Frontal cortex (tissue), 4 donors: ENCODE results near the gene TBC1D23. TPM values are rescaled to one million over a fixed set of nuclear protein-coding genes. Genes with fewer than 3 reads are reported as not detected.
A peak's percentile ranks its signal among the peaks of the same experiment; 100 is the strongest.
"Not testable (repeated sequence)": the region's sequence is repeated elsewhere in the genome, so short reads cannot be mapped to it uniquely, and the experiment has no call there.

ENCODE experiments used
- DNase-seq, 2 donors: peaks; one replicate each; pipeline ENCODE4 v3.0.0; 2012; ENCODE audit warnings: low spot score in 2 of 2
- FAIRE-seq: peaks from 2 replicates; lab custom pipeline; 2012; peaks lifted over from hg19 to GRCh38; lab: Jason Lieb, UNC
- total RNA-seq: library from RNA; depleted of rRNA; stranded (reverse); fragments of >200 nt; gene quantifications from one replicate; pipeline ENCODE4 v1.2.3, GENCODE V29; 2014
- donor health status: control.
- donor health status: control.
- donor health status: control.

The TBC1D23 gene
- total RNA-seq = 65.2 TPM

DNA sequence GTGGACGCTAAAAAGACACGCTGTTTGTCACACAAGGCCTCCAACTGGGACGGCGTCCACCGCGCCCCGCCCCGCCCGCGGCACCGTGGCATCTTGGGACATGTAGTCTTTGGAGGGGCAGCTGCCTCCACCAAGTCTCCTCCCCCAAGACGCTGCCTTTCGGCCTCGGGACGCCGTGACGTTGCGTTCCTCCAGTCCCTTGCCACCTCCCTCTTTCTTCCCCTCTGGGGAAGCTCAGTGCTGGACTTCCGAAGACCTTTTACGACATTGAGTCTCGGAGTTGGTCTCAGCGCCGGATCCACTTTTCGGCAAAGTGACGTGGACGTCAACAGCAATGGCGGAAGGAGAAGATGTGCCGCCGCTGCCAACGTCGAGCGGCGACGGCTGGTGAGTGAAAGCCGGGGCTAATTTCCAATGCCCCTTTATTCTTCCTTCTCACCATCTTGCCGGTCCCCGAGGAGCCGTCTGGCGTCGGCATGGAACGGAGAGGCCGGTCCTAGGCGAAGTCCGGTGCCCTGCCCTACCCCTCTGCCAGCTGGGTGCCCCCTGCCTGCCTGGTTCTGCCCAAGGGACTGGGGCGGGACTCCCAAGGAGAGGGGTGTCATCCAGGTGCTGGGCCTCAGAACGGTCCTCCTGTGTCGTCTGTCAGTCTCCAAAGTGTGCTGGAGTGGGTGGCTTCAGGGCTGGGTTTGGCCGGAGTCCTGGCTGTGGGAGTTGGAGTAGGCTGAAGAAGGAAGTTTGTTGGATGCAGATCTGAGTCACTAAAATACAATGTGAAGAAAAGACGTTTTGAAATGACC lies at the start of gene TBC1D23:
TBC1D23 (plus strand) TSS at position 308 of the 800 bp plus-strand sequence; CDS start at position 335, 27 bp downstream.
- DNase-seq (peak; percentile 80 to 95), FAIRE-seq (peak; percentile 89)

DNA sequence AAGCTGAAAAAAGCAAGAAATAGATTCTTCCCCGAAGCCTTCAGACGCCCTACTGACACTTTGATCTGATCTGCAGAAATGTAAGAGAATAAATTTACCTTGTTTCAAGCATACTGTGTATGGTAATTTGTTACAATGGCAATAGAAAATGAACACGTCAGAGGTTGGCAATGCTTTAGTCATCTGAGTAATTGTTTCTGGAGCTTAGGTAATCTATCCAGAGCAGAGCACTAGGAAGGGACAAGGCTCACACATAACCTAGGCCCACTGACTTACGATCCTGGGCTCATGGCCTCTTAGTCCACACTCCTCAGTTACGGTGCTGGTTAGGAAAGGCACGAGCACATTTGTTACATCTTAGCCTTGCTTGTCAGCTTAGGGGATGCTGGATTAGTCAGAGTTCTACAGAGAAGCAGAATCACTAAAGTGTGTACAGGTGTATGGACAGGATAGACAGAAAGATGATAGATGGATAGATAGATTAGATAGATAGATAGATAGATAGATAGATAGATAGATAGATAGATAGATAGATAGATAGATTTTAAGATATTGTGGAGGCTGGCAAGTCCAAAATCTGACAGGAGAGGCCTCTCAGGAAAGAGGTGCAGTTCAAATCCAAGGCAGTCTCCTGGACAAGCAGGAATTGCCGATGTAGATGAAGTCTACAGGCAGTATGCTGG lies 46.8 kb upstream of the TBC1D23 start:
- FAIRE-seq = no peak
- DNase-seq = no peak

DNA sequence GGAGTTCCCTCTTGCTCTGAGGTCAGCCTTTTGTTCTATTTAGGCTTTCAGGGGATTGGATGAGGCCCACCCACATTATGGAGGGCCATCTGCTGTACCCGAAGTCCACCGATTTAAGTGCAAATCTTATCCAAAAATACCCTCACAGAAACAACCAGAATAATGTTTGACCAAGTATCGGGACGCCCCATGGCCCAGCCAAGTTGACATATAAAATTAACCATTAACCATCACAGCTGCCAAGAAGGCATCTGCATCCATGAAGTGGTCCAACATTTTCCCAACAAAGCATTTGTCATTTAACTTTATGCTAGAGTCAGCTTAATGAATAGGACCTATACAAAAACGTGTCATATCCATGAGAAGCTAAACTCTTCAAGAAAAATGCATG lies 46.2 kb upstream of the TBC1D23 start:
- FAIRE-seq (no peak), DNase-seq (no peak)

DNA sequence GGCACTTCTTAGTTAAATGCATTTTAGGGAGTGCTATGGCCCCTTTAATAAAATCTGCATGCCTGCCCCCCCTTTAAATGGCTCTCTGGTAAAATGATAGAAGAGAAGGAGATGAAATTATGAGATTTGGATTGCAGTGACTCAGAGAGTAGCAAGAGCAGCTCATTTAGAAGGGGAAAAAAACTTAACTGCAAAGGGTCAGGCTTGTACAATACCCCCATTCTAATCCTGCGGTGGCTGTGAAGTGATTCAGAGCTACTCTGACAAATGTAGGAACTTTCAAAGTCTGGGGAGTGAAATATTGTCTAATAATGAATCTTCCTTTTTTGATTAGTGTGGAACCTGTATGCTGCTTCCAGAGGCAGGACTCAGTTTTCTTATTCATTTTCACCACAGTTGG lies 44.1 kb upstream of the TBC1D23 start:
- FAIRE-seq (no peak), DNase-seq (no peak)

DNA sequence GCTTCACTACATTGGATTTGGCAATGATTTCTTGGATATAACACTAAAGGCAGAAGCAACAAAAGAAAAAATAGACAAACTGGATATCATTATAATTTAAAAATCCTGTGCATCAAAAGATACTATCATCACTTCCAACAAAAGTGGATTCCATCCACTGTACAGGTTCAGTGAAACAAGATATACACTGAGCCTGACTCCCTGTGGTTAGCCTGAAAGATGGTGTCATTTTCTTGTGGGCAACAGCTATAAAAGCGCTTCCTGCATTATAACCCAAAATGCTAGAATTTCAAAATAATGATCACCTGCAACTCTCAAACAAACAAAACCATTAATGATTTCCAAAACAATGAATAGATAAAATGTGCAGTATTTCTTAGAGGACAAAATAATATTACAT lies 39.6 kb upstream of the TBC1D23 start:
- FAIRE-seq (no peak), DNase-seq (no peak)

DNA sequence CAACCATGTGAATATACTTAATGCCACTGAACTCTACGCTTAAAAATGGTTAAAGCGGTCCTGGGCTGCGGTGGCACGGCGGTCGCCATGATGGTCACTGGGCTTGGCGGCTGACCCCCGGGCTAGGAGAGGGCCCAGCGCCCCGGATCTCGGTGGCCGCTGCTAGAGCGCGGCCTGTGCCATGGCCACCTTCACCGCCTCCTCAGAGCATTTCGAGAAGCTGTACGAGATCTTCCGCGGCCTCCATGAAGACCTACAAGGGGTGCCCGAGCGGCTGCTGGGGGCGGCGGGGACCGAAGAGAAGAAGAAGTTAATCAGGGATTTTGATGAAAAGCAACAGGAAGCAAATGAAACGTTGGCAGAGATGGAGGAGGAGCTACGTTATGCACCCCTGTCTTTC lies 35.6 kb upstream of the TBC1D23 start:
- DNase-seq = no peak
- FAIRE-seq = no peak

DNA sequence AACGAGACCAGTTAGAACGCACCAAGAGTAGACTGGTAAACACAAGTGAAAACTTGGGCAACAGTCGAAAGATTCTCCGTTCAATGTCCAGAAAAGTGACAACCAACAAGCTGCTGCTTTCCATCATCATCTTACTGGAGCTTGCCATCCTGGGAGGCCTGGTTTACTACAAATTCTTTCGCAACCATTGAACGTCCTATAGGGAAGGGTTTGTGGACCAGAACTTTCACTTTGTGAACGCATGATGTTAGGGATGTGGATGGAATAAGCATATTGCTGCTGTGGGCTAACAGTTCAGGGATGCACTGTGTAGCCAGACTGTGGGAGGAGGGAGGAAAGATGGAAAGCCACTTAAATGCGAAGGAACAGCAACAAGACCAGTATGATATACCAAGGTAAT lies 34.9 kb upstream of the TBC1D23 start:
- DNase-seq = no peak
- FAIRE-seq = no peak

DNA sequence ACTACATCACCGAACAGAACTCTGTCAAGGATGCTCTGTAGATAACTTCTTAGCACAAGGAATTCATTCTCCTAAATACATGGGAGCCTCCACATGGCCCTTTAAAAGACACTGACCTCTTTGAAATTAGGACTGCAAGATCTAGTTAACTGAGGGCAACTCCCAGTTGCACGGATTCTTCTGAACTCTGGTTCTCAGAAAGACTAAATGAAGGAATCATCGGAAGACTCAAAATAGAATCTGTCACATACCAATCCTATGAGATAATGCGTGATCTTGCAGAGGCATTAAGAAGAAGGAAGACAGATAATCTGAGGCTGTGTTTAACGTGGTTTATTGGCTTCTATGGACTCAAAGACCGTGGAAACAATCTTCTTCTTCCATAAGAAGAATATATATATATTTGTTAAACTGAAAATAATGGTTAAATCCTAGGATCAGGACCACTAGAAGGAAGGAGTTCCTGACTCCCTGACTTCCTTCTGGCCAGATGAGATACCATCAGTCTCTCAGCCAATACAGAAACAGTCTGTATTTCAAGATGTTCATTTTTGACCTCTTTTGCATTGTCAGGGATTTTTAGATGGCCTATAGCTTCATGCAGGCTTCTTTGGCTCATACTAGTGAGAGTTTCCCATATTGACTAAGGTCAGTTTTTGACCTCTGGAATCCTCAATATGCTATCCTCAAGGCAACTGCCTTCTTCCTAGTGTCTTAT lies 33.9 kb upstream of the TBC1D23 start:
- DNase-seq = no peak
- no peak for FAIRE-seq

DNA sequence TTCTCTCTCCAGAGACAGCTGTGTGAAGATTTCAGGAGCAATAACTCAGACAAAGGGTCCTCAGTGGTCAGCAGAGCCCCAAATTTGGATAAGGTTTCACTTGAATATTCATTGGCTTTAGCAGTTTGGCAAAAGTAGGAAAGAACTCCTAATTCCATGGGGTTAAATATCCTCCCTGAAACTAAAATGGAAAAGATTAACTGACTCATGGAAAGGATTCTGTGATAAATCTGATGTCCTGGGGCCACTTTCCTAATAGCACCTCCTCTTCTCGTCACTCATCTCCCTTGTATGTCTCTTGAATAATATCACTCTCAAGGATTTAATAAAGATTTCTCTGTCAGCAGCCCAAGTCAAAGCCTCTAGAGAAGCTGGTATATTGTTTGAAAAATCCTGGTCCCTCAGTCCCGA lies 33.3 kb upstream of the TBC1D23 start:
- no peak for FAIRE-seq
- DNase-seq = no peak

DNA sequence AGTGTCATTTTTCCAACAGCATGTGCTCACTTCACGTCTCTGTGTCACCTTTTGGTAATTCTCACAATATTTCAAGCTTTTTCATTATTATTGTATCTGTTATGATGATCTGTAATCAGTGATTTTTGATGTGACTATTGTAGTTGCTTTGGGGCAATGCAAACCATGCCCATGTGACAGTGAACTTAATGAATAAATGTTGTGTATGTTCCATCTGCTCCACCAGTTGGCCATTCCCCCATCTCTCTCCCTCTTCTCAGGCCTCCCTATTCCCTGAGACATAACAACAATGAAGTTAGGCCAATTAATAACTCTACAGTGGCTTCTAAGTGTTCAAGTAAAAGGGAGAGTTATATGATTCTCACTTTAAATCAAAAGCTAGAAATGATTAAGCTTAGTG lies 32.5 kb upstream of the TBC1D23 start:
- DNase-seq = no peak
- no peak for FAIRE-seq

DNA sequence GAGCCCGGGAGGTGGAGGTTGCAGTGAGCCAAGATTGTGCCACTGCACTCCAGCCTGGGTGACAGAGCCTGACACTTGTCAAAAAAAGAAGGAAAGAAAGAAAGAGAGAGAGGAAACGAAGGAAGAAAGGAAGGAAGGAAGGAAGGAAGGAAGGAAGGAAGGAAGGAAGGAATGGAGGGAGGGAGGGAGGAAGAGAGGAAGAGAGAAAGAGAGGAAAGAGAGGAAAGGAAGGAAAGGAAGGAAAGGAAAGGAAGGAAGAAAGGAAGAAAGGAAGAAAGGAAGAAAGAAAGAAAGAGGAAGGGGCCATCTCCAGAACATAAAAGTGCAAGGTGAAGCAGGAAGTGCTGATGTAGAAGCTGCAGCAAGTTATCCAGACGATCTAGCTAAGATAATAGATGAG lies 31.6 kb upstream of the TBC1D23 start:
- FAIRE-seq = not testable (repeated sequence)

DNA sequence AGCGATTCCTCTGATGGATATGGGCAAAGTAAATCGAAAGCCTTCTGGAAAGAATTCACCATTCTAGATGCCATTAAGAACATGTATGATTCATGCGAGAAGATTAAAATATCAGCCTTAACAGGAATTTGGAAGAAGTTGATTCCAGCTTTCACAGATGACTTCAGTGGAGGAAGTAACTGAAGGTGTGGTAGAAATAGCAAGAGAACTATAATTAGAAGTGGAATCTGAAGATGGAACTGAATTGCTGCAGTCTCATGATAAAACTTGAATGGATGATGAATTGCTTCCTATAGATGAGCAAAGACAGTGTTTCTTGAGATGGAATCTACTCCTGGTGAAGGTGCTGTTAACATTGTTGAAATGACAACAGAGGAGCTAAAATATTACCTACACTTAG lies 30.1 kb upstream of the TBC1D23 start:
- no peak for FAIRE-seq
- no peak for DNase-seq

More for the DNA sequence above, 31.6 kb upstream of the TBC1D23 start:
- not testable (repeated sequence) for DNase-seq

DNA sequence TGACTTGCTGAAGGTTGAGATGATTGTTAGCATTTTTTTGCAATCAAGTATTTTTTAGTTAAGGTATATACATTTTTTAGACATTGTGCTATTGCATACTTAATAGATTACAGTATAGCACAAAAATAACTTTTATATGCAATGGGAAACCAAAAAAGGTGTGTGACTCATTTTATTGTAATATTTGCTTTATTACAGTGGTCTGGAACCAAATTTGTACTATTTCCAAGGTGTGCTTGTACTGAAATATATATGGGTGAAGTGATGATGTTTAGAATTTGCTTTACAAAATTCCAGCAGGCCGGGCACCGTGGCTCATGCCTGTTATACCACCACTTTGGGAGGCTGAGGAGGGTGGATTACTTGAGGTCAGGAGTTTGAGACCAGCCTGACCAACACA lies 29.1 kb upstream of the TBC1D23 start:
- DNase-seq = no peak
- no peak for FAIRE-seq

DNA sequence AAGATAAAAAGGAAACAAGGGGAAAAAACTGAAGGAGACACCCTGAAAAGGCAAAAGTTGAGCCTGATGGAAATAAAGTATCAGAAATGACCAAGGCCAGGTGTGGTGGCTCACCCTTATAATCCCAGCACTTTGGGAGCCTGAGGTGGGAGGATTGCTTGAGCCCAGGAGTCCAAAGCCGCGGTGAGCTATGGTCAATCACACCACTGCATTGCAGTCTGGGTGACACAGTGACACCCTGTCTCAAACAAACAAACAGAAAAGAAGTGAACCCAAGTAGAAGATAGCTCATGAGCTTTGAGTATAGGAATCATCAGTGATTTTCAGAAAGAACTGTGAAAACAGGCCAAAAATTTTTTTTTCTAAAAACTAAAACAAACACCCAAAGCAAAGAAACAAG lies 26.4 kb upstream of the TBC1D23 start:
- DNase-seq (no peak), FAIRE-seq (no peak)

DNA sequence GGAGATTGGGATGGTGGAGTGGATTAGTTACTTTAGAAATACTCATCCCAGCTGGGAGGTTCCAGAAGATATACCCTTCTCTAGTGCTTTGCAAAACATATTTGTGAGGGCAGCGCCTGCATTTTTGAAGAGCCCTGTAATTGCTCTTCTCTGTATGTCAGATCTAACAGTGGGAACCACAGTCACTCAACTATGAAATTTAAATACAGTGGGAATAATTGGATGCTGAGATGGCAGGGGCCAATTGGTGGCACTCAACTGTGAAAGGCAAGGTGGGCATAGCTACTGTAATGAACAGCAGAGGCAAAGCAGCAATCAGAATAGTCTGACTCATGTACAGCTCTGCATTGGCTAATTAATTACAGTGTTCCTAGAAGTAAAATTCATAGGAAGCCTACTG lies 22.2 kb upstream of the TBC1D23 start:
- DNase-seq = no peak
- no peak for FAIRE-seq

DNA sequence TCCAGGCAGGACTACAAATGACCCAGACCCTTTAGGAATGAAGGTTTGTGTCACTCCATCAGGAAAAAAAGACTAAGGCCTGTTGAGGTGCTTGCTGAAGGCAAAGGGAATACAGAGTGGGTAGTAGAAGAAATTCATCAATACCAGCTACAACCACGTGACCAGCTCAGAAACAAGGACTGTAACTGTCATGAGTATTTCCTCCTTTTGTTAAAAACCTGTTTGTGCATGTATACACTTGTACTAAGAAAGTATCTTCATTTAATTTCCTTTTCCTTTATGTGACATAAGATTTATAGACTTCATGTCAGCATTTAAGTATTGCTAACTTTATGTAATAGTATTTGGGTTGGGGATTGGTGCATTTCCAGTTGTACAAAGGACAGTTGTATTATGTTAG lies 18.3 kb upstream of the TBC1D23 start:
- not testable (repeated sequence) for DNase-seq, FAIRE-seq

DNA sequence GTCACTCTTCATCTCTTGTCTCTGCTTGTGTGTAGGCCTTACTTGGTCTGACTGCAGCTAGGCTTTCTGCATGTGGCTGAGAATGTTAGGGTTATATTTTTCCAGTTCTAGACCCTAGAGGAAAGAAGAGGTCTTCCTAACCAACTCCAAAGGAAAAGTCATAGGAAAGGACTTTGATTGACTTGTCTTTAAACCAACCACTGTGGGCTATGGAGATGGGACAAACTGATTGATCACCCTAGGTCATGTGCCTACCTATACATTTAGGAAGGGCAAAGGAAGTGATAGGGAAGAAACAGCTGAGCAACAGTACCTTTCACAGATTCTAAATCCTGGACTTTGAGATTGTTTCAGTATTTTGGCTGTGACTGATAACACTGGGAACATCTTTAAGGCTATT lies 16.5 kb upstream of the TBC1D23 start:
- no peak for FAIRE-seq

DNA sequence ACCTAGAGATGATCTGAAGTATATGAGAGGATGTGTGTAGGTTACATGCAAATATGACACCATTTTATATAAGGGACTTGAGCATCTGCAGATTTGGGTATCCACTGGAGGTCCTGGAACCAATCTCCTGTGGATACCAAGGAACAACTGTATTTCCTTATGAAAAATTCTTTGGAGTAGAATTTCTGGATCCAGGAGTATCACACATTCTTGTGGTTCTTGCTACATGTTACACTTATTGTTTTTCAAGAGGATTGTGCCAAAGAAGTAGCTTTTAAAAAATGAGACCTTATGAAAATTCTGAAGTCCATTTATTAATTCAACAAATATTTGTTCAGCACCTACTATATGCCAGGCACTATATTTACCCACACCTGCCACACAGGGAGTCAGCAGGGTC lies 15.7 kb upstream of the TBC1D23 start:
- FAIRE-seq (no peak), DNase-seq (no peak)

More for the DNA sequence above, 16.5 kb upstream of the TBC1D23 start:
- no peak for DNase-seq

DNA sequence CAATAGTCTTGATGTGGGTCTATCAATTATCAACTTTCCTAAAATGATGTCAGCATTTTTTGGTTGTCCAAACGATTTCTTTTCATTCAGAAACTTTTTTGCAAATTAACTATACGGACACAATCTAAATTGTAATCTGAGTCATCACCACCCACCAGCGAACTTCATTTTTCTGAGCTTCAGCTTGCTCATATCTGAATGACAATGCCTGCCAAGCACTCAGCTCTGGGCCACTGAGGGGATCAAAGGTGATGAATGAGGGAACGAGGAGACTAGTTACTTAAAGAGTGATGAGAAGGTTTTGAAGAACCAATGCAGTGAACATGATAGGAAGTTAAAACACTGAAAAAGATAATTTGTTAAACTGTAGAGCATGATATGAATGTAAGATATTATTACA lies 14.9 kb upstream of the TBC1D23 start:
- FAIRE-seq (no peak), DNase-seq (no peak)

DNA sequence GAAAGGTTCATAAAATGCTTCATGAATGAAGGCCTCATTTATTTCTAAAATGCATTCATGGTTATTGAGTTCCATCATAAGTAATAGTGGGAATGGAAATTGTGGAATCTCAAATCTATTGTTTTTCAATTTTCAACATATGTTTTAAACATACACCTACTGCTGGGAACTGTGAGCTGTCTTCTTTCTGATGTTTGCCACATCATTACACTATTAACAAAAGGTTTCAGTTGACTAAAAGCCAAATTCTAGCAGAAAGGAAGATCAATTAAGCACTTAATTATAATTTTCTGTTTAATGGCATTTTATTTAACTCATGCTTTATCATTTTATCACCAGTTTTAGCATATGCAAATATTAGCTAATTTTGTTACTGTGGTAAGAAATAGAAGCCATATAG lies 13.8 kb upstream of the TBC1D23 start:
- no peak for DNase-seq
- no peak for FAIRE-seq

DNA sequence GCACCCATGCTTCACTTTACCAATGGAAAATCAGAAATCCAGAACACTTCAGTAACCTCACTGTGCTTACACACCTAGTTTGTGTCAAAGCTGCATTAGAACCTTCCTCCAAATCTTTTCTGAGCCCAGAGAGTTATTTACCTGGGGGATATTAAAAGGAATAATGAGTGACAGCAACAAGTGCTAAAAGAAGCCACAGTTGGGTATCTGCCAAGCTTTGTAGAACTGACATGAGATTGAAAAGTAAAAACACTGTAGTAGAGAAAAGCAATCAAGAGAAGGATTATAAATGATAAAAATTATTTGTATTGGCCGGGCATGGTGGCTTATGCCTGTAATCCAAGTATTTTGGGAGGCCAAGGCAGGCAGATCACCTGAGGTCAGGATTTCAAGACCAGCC lies 8.8 kb upstream of the TBC1D23 start:
- DNase-seq (no peak), FAIRE-seq (no peak)
